CD4-positive, alpha-beta T cell treated with Interleukin-12 subunit alpha and Interleukin-12 subunit beta, for 1 hour (primary cell): ENCODE data around the gene DGKZ.
A peak's percentile ranks its signal among the peaks of the same experiment; 100 is the strongest.

Experiments
- DNase-seq: peaks from one replicate; pipeline ENCODE4 v3.0.0-alpha.2; 2020

Gene DGKZ

DNA sequence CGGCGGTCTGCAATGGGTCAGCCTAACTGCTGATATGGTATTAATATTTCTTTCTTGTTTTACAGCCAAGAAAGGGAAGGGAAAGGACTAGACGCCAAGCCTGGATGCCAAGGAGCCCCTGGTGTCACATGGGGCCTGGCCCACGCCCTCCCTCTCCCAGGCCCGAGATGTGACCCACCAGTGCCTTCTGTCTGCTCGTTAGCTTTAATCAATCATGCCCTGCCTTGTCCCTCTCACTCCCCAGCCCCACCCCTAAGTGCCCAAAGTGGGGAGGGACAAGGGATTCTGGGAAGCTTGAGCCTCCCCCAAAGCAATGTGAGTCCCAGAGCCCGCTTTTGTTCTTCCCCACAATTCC is 36.1 kb downstream of the DGKZ start:
- DNase-seq = no peak

DNA sequence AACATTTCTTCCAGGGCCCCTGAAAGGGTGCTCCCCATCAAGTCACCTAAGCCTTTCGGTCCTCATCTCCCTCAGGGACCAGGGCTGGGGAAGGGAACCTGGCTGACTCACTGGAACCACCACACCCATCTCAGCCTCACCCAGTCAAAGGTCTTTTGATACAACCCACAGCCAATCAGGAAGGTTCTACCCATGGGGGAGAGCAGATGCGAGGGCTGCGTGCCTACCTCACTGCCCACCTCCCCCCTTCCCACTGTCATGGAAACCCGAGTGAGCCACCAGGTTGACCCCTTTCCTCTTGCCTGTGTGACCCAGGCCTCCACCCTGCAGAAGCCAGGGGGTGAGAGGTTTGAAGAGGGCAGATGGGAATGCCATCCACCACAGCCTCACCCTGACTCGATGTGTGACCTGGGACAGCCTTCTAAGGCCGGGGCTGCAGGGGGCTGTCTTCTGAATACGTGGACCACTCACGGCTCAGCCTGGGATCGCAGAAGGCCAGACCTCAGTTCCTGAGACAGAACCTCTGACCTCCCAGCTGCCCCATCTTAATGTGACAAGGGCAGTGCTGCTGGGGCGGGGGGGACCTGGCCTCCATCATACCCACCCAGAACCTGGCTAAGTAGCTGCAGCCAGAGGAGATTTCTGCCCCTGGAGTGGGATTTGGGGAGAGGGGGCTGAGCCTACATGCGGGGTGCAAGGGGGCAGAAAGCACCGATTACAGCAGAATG is 36.9 kb downstream of the DGKZ start:
- no peak for DNase-seq

DNA sequence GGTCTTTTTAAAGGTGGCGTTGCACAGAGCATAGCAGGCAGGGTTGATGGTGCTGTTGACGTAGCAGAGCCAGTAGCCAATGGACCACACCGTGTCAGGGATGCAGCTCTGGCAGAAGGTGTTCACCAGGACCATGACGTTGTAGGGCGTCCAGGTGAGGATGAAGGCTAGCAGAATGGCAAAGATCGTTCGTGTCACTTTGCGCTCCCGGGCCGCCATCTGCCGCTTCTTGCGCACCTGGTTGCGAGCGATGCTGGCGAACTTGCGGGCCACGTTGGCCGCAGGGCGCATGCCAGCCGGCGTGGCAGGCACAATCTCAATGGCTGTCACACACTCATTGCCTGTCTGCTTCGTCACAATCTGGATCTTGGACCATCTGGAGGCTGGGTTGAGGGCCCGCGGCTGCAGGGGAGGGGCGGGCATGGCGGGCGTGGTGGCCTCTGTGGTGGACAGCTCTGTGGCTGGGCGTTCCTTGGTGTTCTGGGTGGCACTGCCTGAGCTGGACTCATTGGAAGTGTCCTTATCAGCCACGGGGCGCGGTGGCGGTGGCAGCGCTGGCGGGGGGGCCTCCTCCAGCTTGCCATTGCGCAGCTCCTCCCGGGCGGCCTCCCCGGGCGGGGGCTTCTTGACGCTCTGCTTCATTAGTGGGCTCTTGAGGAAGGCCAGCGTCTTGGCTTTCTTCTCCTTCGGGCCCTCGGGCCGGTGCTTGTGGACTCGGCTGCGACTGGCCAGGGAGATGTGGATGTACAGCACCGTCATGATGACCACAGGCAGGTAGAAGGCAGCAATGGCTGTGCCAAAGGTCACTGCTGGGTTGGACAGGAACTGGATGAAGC is 38.1 kb downstream of the DGKZ start:
- no peak for DNase-seq

DNA sequence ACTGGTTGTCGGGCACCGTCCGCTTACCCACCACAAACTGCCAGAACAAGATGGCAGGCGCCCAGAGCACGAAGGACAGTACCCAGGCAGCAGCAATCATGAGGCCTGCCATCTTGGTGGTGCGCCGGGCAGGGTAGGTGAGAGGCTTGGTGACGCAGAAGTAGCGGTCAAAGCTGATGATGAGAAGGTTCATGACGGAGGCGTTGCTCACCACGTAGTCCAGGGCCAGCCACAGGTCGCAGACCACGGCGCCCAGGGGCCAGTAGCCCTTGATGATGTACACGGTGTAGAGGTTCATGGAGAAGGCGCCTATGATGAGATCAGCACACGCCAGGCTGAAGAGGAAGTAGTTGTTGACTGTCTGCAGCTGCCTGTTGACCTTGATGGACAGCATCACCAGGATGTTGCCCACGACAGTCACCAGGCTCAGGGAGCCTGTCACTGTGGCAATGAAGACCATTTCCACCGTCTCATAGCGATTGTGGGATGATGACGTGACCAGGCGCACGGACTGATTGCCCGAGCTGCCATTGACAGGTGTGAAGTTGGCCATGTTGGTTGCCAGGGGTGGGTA is 38.8 kb downstream of the DGKZ start:
- DNase-seq = no peak

GRCh38 chr11:46386674-46387073 is 39.4 kb downstream of the DGKZ start:
- no peak for DNase-seq

DNA sequence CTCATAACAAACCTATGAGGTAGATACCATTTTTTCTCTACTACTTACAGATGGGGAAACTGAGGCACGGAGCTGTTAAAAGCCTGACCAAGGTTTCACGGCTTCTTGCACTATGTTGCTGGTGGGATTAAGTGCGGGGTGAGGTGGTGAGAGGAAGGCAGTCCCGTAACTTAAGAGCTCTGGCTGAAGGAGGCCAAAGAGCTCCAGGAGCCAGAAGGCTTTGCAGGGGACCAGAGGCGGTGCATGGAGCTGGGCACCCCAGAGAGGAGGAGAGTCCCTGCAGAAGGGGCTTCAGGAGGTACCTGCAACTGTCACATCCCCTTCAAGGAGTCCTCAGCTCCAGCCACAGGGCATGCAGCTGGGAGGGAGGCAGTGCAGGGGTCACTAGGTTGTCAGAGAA is 40.2 kb downstream of the DGKZ start:
- DNase-seq = no peak

- no peak for DNase-seq
Measured at GRCh38 chr11:46387919-46388618, 40.8 kb downstream of the DGKZ start.

DNA sequence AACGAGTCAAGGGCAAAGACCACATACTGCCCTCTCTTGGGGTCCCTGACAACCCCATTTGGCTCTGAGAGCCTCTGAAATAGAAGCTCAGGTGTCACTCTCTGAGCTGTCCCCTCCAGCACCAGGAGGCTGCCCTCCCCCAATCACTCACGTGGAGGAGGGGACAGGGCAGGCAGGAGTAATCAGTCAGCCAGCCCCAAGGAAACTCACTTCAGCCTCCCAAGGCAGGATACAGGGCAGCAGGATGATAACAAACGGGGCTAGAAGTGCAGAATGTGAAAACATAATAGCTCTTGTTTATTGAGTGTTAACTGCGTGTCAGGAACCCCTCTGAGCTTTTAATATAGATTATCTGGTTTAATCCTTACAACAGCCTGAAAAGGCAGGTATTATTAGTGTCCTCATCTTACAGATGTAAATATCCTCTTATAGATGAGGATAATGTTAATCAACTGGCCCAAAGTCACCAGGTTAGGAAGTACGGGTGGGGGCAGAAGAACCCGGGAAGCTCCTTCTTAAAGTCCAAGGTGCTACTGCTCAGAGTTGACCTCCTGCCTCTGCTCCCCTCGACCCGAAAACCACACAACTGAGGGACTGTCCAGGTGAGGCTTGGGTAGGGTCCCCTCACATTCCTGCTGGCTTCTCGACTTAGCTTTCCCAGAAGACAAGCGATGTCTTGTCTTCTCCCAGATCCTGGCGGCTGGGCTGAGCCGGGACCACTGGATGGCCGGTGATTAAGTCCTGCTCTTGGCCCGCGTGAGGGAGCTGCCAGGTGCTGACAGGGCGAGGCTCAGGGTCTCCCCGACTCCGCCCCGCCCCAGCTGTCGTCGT is 41.6 kb downstream of the DGKZ start:
- no peak for DNase-seq

- peak; percentile 42 for DNase-seq
Measured at GRCh38 chr11:46389450-46390330, 42.4 kb downstream of the DGKZ start.

DNA sequence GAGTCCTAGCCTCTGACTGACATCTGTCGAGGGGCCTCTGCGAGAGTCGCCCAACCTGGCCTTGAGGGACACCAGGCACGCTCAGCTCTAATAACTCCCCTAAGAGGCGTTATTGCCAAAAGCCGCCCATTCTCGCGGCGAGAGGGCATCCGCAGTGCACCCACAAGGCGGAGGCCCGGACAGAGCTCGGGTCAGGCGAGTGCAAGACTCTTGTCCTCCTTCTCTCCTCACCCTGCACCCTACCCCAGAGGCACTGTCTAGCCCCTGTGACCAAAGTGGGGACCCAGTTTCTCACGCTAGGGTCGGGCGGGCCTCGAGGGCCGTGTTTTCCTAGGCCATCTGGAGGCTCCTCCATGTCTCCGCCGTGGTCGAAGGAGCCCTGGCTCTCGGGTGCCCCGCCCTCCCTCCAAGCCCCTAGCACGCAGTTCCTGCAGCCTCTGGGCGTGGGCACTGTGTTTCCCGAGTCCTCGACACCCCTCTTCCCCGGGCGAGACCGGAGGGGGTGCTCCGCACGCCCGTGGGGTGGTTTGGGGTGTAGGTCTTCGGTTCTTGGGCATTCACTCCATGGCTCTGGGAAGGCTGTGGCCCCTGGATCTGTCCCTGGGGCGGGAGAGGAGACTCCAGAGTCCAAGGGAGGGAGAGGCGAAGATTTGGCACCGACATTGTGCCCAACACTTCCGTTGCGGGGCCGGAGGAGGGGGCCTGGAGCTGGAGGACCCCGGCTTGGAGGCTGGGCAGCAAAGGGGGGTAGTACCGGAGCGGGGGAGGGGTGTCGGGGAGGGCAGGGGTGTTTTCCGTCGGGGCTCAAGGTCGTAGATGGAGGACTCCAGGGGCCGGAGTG is 43.3 kb downstream of the DGKZ start:
- DNase-seq = no peak

DNA sequence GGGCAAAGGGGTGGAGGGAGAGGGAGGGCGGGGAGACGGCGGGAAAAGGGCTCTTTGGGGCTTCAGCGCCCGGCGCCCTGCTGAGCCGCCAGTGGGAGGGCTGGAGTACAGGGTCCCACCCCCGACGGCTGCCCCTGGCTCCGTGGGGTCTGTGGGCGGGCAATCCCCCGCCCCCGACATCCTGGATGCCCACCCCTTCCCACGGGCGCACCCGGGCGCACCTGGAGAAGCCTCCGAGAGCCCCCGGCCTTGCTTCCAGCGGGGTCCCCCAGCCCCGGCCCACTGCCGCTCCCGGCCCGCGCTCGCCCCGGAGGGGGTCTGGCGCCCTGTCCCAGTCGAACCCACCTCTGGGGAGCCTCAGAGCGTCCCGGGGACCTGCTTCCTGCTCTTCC is 43.9 kb downstream of the DGKZ start:
- DNase-seq = no peak

- no peak for DNase-seq
Measured at GRCh38 chr11:46391578-46392420, 44.5 kb downstream of the DGKZ start, which contains the start of gene CHRM4. Gene CHRM4, minus strand, starts transcription at chr11:46391776. Its CDS starts 5,219 bp downstream, at chr11:46386557.

DNA sequence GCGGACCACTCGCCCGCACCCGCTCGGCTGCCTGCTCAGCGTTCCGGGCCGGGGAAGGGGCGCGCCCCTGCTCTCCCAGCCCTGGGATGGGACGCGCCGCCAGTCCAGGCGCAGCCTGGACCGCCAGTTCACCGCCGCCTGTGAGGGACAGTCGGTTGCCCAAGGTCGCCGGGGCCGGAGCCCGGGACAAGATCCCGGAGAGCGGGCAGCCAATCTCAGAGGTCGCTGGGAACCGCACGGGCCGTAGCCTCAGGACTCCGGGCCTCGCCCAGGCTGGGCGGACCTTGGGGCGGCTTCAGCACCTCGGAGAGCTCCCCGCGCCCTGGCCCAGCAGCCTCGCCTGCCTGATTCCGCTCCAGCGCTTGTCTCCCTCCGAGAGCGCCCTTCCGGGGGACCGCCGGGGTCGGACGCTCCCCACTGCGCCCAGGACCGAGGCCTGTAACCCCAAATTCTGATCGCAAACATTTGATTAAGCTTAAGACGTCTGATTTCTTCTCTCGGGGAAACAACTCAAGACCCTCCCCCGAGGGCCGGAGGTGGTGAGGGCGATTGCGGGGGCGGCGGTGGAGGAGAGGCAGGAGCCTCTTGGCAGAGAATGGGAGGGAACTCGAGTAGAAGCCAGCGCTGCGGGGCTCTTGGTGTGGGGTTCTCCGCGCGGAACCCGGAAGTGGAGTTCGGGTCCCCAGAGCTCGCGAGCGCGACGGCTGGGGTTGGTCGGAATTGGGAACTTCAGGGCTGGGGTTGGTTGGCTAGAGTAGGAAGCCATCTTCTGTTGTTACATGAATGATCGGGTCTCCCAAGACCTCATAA is 45.4 kb downstream of the DGKZ start:
- peak; percentile 81 for DNase-seq

DNA sequence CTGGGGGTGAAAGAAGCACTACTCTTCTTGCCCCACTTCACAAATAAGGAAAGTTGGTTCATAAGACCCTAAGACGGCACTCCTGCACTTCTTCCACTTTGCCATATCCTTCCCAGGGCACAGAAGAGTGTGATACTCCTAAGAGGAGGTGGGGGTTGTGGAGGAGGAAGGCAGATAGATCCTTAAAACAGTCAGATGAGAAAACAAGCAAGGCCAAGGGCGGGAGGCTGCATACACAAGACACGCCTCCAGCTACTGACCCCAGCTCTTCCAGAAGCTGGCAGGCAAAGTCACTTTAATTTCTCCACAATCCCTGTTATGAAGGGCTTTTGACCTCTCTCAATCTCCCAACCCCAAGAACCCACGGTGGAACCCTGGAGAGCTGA is 46.0 kb downstream of the DGKZ start:
- no peak for DNase-seq

- no peak for DNase-seq
Measured at GRCh38 chr11:46393759-46394158, 46.5 kb downstream of the DGKZ start.

DNA sequence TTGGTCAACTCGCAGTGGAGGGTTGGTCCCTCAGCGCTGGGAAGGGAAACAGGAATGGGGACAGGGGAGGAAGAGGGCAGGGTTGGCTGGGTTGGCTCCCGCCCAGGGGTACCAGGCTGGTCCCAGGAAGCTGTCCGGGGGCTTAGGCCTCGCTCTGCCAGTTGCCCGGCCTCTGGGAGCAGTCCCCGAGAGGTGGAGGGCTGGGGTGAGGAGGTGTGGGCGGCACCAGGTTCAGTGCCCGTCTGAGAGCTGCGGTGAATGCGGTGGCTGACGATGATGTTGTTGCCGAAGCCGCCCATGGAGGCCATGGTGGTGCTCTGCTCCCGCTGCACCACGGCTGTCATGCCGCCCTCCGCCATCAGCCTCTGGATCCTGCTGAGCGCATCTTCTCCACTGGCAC is 50.3 kb downstream of the DGKZ start:
- no peak for DNase-seq

DNA sequence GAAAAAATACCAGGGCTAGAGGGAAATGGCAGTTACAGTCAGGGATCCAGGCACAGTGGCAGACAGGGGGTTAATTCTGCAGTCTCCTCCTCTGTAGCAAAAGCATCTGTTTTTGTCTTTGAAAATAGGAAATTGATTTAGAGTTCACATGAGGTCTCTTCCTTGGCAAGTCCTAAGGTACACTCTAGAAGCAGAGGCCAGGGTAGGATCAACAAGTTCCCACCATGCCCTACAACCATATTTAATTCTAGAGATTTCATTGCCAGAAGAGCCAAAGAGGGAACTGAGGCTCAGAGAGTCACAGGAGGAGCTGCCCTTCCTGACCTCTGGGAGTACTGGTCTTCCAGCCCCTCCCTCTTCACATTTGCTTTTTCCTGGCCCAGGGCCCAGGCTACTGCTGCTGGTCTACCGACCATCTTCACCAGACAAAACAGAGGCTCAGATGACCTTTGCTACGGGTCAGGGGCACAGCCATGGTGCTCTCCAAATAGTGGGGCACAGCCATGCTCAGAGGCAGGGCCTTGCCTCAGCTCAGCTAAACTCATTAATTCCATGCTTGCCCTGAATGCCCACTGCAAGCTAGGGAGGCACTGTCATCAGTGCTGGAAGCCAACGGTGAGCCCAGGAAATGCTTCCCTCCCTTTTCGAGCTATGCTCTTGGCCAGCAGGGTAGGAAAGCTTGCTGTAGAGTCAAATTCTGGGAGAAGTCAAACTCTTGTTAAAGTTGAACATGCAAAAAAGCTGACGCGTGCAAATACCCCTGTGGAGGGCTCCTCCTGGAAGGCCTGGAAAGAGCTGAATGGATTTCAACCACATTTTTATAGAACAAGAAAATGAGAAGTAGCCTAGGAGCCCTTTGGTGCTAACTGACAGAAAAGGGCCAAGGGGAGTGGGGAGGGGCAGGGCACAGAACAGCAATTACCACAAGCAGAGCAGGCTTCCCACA is 56.0 kb downstream of the DGKZ start:
- DNase-seq = no peak
